HepG2 (cell line): ENCODE data around the gene SVOP. TPM values are rescaled to one million over a fixed set of nuclear protein-coding genes. Genes with fewer than 3 reads are reported as not detected.

Experiments used
- CHD2 ChIP-seq: IDR thresholded peaks from 2 replicates; pipeline ENCODE4 v1.6.1; 2011; ENCODE audit warnings: low read depth, low read length, improper control_type of control experiment
- FOXK2 ChIP-seq: fragments of 450-650 bp; IDR thresholded peaks from 2 replicates; pipeline ENCODE4 v1.6.1; 2016
- FOXO1 ChIP-seq: sonication (generic); formaldehyde crosslinking; IDR thresholded peaks from 2 replicates; pipeline ENCODE4 v1.4.0; 2020; ENCODE audit warnings: missing genetic modification reagents
- HNRNPH1 ChIP-seq: fragments of 200-400 bp; formaldehyde crosslinking; optimal IDR thresholded peaks from 2 replicates; pipeline ENCODE3; 2017; ENCODE audit warnings: mild to moderate bottlenecking, low read depth, low read length
- NFYB ChIP-seq: sonication (generic); formaldehyde crosslinking; IDR thresholded peaks from 2 replicates; pipeline ENCODE4 v1.4.0; 2020; ENCODE audit warnings: missing genetic modification reagents
- PPARG ChIP-seq: conservative IDR thresholded peaks from 2 replicates; pipeline ENCODE4 v1.6.1; 2016; ENCODE audit warnings: missing biosample characterization, missing genetic modification reagents
- SRSF4 ChIP-seq: fragments of 200-400 bp; formaldehyde crosslinking; IDR thresholded peaks from one replicate; pipeline ENCODE4 v1.6.1; 2018; ENCODE audit warnings: mild to moderate bottlenecking, low read depth, low read length, moderate library complexity; ENCODE audit not compliant: poor library complexity, severe bottlenecking
- ZBTB49 ChIP-seq: sonication (generic); formaldehyde crosslinking; IDR thresholded peaks from 2 replicates; pipeline ENCODE4 v1.4.0; 2020; ENCODE audit warnings: missing genetic modification reagents, borderline replicate concordance
- ZNF17 ChIP-seq: sonication (generic); formaldehyde crosslinking; IDR thresholded peaks from 2 replicates; pipeline ENCODE4 v1.5.0; 2020; ENCODE audit warnings: mild to moderate bottlenecking, missing genetic modification reagents
- ZNF205 ChIP-seq: IDR thresholded peaks from 2 replicates; pipeline ENCODE4 v1.6.1; 2018; ENCODE audit warnings: missing biosample characterization, missing genetic modification reagents
- ZNF318 ChIP-seq: sonication (generic); formaldehyde crosslinking; IDR thresholded peaks from 2 replicates; pipeline ENCODE4 v1.4.0; 2020; ENCODE audit warnings: mild to moderate bottlenecking, missing genetic modification reagents
- ZNF557 ChIP-seq: sonication (generic); formaldehyde crosslinking; IDR thresholded peaks from 2 replicates; pipeline ENCODE4 v1.4.0; 2020; ENCODE audit warnings: missing genetic modification reagents
- ZNF580 ChIP-seq: IDR thresholded peaks from 2 replicates; pipeline ENCODE4 v1.6.1; 2016; ENCODE audit warnings: low read depth, borderline replicate concordance
- ZSCAN20 ChIP-seq: sonication (generic); formaldehyde crosslinking; IDR thresholded peaks from 2 replicates; pipeline ENCODE4 v1.4.0; 2020; ENCODE audit warnings: missing genetic modification reagents, mild to moderate bottlenecking, borderline replicate concordance
- polyA plus RNA-seq, 8 experiments: library from polyadenylated mRNA; depleted of rRNA in 3 of 8; stranded (reverse) in 7 of 8; unstranded in 1 of 8; fragments of >200 nt; fragmentation: Illumina TruSeq in 4 of 8; extraction: Trizol in 4 of 8; gene quantifications; 2 replicates each; pipeline versions ENCODE4 v1.2.1 to v1.2.3, GENCODE V29; 2011 to 2016; ENCODE audit warnings: low read depth in 4 of 8, missing spikeins in 1 of 8, mixed read lengths in 1 of 8; ENCODE audit not compliant: insufficient read depth in 1 of 8
- total RNA-seq, 5 experiments: library from RNA; depleted of rRNA; stranded (reverse); fragments of >200 nt; fragmentation: Illumina TruSeq; extraction: Trizol; gene quantifications; 2 replicates each; pipeline ENCODE4 v1.2.3, GENCODE V29; 2016; ENCODE audit warnings: low read depth in 1 of 5

The SVOP gene
- total and polyA plus RNA-seq, 2 of the 13 experiments (the other 11 are each of a cell fraction or from before 2014, with no cell fraction given), result not detected

- no peak for TF ChIP-seq ZNF318 (CRISPR knock-in tag)
- TF ChIP-seq CHD2, result no peak
- no peak for TF ChIP-seq HNRNPH1
- TF ChIP-seq ZBTB49 (CRISPR knock-in tag), result no peak
- no peak for TF ChIP-seq NFYB
- TF ChIP-seq FOXK2, result no peak
- TF ChIP-seq ZSCAN20 (CRISPR knock-in tag), result no peak
- TF ChIP-seq FOXO1 (CRISPR knock-in tag), result no peak
- TF ChIP-seq ZNF205 (CRISPR knock-in tag), result no peak
- TF ChIP-seq ZNF580 (CRISPR knock-in tag), result no peak
- no peak for TF ChIP-seq ZNF557 (CRISPR knock-in tag)
- TF ChIP-seq SRSF4, result no peak
- TF ChIP-seq ZNF17 (CRISPR knock-in tag), result no peak
- no peak for TF ChIP-seq PPARG (CRISPR knock-in tag)
- TF ChIP-seq, all 625 proteins: peak for 0
Measured at GRCh38 chr12:108938247-108938924, 82.5 kb downstream of the SVOP start (continued).
